Dedifferentiated amniotic fluid mesenchymal stem cell (primary cell): ENCODE data around the gene CCDC17.

Source experiments
- DNase-seq: peaks from one replicate; pipeline ENCODE4 v3.0.0-alpha.2; 2016; ENCODE audit errors: extremely low spot score

CCDC17 gene

DNA sequence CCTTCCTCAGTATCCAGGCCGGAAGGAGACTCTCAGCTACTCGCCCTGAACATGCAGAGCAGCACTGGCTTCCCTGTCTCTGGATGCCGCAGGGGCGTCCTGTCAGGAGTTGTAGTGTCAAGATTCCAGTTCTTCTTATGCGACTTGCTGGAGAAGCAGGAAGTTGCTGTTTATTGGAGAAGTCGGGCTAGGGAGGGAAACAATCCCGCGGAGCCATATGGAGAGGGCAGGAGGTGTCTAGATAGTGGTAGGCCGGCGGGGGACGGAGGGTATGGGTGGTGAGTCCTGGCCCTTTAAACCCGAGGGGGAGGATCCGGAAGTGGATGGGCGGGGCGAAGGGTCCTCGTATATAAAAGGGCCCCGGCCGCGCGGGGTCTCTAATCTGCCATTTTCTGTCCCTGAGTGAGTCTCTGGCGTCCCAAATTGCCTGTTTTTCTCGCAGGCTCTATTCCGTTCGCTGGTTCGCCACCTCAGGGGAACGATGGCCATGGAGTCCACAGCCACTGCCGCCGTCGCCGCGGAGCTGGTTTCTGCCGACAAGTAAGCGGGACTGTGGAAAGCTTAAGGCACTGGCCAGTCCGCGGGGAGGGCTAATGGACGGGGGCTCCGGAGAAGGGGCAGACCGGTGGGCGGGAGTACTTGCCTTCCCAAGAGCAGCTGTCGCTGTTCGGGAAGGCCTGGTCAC, 40.0 kb downstream of the CCDC17 start, which contains the start of gene NASP:
Gene NASP, plus strand, starts transcription at position 376 of the 685 bp plus-strand sequence. Its CDS starts 106 bp downstream, at position 482.
- DNase-seq: peak; percentile 71

- DNase-seq: peak; percentile 98
These were observed 40.6 kb downstream of the CCDC17 start for GRCh38 chr1:45583264-45583665.

DNA sequence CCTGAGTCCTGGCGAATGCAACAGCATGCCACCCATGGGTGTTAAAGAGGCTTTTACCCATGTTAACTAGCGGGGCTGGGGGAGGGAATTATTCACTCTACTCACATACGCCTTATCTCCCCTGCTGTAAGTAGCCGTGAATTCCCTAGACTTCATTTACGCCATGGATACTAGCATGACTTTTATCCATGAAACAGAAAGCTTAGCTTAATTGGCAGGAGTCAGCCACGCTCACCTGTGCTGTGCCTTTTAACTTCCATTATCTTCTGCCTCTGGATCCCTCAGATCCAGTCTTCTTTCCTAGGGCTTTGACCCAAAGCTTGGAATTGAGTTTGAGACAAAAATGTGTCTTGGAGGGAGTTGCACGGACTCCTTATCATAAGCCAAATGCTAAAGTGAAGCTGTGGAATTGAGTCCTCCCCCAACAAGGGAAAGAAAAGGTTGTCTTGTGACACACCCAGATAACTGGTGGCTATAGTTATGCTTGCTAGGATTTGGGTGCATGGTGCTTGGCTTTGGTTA, 49.7 kb downstream of the CCDC17 start:
- no peak for DNase-seq

- DNase-seq: no peak
These were observed 50.5 kb downstream of the CCDC17 start for GRCh38 chr1:45573231-45573804.

GRCh38 chr1:45570631-45571030, 53.2 kb downstream of the CCDC17 start:
- DNase-seq: no peak
